HG03103 (cell line): Measurements from ENCODE around the gene CEP170B.

Experiments used
- ATAC-seq: cut with Tn5 transposase; IDR thresholded peaks from one replicate; pipeline ENCODE4 v1.9.1; 2021; ENCODE audit warnings: low read depth; ENCODE audit not compliant: unreplicated experiment

CEP170B gene

GRCh38 chr14:104866451-104867370 is 1.6 kb downstream of the CEP170B start:
- ATAC-seq: no peak

- no peak for ATAC-seq
Observed at GRCh38 chr14:104867371-104868059, 2.4 kb downstream of the CEP170B start.

GRCh38 chr14:104868060-104868740 is 3.1 kb downstream of the CEP170B start:
- no peak for ATAC-seq

- no peak for ATAC-seq
Observed at GRCh38 chr14:104868811-104869572, 3.9 kb downstream of the CEP170B start.

- no peak for ATAC-seq
Observed at GRCh38 chr14:104869669-104870367, 4.8 kb downstream of the CEP170B start.

- ATAC-seq: no peak
Observed at GRCh38 chr14:104870368-104871144, 5.5 kb downstream of the CEP170B start.

- no peak for ATAC-seq
Observed at GRCh38 chr14:104871145-104871655, 6.1 kb downstream of the CEP170B start.

- no peak for ATAC-seq
Observed at GRCh38 chr14:104871656-104872468, 6.8 kb downstream of the CEP170B start.

- ATAC-seq: no peak
Observed at GRCh38 chr14:104872469-104873341, 7.6 kb downstream of the CEP170B start.

GRCh38 chr14:104873380-104874055 is 8.4 kb downstream of the CEP170B start:
- ATAC-seq: no peak

GRCh38 chr14:104874110-104874531 is 9.1 kb downstream of the CEP170B start:
- no peak for ATAC-seq

- no peak for ATAC-seq
Observed at GRCh38 chr14:104874571-104875411, 9.7 kb downstream of the CEP170B start.

GRCh38 chr14:104875412-104875751 is 10.3 kb downstream of the CEP170B start:
- ATAC-seq: no peak

- no peak for ATAC-seq
Observed at GRCh38 chr14:104875811-104876210, 10.7 kb downstream of the CEP170B start.

- ATAC-seq: no peak
Observed at GRCh38 chr14:104876251-104876699, 11.2 kb downstream of the CEP170B start.
